ENCODE results near the gene TMEM179. TPM values are rescaled to one million over a fixed set of nuclear protein-coding genes. Genes with fewer than 3 reads are reported as not detected.

Gene TMEM179
- total RNA-seq, 4 donors from 2014 or later: not detected

DNA sequence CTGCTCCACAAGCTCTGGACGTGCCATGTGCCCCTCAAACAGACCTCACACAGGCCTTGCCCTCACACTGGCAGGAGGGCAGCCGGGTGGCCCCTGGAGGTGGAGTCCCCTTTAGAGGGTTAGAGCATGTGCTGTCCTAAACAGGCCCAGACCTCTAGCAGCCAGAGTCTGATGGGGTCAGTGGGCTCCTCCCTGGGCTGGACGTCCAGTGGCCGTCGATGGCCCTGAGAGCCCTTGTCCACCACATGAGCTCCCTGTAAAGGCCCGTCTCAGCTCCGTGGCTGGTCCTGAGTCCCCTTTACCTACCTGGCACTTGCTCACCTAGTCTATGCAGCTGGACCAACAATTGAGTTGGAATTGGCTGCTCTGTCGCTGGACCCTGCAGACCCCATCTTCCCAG lies 3.8 kb downstream of the TMEM179 start:
- TF ChIP-seq, protein P1, sequence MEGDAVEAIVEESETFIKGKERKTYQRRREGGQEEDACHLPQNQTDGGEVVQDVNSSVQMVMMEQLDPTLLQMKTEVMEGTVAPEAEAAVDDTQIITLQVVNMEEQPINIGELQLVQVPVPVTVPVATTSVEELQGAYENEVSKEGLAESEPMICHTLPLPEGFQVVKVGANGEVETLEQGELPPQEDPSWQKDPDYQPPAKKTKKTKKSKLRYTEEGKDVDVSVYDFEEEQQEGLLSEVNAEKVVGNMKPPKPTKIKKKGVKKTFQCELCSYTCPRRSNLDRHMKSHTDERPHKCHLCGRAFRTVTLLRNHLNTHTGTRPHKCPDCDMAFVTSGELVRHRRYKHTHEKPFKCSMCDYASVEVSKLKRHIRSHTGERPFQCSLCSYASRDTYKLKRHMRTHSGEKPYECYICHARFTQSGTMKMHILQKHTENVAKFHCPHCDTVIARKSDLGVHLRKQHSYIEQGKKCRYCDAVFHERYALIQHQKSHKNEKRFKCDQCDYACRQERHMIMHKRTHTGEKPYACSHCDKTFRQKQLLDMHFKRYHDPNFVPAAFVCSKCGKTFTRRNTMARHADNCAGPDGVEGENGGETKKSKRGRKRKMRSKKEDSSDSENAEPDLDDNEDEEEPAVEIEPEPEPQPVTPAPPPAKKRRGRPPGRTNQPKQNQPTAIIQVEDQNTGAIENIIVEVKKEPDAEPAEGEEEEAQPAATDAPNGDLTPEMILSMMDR (IDR thresholded peaks at IDR 0.05; ENCODE audit: low read depth): no peak

- TF ChIP-seq, protein P1 (IDR thresholded peaks at IDR 0.05; ENCODE audit: low read depth): no peak
Measured at GRCh38 chr14:104600141-104600643, 4.4 kb downstream of the TMEM179 start.

DNA sequence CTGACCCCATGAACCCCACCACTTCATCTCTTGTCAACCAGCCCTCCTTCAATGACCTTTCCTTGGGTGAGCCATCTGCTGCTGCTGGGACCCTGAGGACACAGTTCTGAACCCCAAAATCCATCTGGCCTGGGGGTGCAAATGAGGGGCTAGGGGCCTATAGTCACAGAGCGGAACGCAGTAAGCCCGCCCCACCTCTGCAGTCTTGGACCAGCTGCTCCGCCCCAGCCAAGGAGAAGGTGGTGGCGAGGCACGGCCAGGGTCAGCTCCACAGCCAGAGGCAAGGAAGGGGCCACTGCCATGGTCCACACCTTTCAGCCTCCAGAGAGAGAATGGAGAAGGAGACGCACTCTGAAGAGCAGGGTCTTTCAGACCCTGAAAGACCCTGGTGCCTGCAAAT lies 5.1 kb downstream of the TMEM179 start:
- TF ChIP-seq, protein P1 (IDR thresholded peaks at IDR 0.05; ENCODE audit: low read depth): no peak

GRCh38 chr14:104598910-104599273 lies 5.7 kb downstream of the TMEM179 start:
- TF ChIP-seq, protein P1 (IDR thresholded peaks at IDR 0.05; ENCODE audit: low read depth): no peak

- TF ChIP-seq, protein P1 (IDR thresholded peaks at IDR 0.05; ENCODE audit: low read depth): no peak
Measured at GRCh38 chr14:104598039-104598909, 6.3 kb downstream of the TMEM179 start.

- TF ChIP-seq, protein P1 (IDR thresholded peaks at IDR 0.05; ENCODE audit: low read depth): no peak
Measured at GRCh38 chr14:104597576-104597975, 7.0 kb downstream of the TMEM179 start.

GRCh38 chr14:104596927-104597351 lies 7.6 kb downstream of the TMEM179 start:
- TF ChIP-seq, protein P1 (IDR thresholded peaks at IDR 0.05; ENCODE audit: low read depth): no peak
